ENCODE measurements around the gene ZMIZ1. TPM values are rescaled to one million over a fixed set of nuclear protein-coding genes. Genes with fewer than 3 reads are reported as not detected.
"Not testable (repeated sequence)": the region's sequence is repeated elsewhere in the genome, so short reads cannot be mapped to it uniquely, and the experiment has no call there.

The ZMIZ1 gene
- total and polyA plus RNA-seq, 5 donors: 38.0 to 83.1 (median 71.1) TPM

GRCh38 chr10:79031723-79032122 lies 37.0 kb upstream of the ZMIZ1 start:
- ATAC-seq: no peak
- DNase-seq: no peak
- intact Hi-C loops (cut with DNase I): no loop called here
- Histone ChIP-seq H3K9me3 (ENCODE audit: control insufficient read depth, low read length) (no peaks in the 10 kb centered on the region), H3K4me3 (ENCODE audit: low read length) (no peak overlapping the region), H3K27ac (ENCODE audit: low read length) (no peak overlapping the region), H3K27me3 (ENCODE audit: control insufficient read depth, insufficient read depth) (no peaks in the 10 kb centered on the region), H3K4me1 (ENCODE audit: control insufficient read depth, insufficient read depth, low read length) (no peaks in the 10 kb centered on the region)
- WGBS: 97% methylated on average over 5 of the region's 5 CpGs

DNA sequence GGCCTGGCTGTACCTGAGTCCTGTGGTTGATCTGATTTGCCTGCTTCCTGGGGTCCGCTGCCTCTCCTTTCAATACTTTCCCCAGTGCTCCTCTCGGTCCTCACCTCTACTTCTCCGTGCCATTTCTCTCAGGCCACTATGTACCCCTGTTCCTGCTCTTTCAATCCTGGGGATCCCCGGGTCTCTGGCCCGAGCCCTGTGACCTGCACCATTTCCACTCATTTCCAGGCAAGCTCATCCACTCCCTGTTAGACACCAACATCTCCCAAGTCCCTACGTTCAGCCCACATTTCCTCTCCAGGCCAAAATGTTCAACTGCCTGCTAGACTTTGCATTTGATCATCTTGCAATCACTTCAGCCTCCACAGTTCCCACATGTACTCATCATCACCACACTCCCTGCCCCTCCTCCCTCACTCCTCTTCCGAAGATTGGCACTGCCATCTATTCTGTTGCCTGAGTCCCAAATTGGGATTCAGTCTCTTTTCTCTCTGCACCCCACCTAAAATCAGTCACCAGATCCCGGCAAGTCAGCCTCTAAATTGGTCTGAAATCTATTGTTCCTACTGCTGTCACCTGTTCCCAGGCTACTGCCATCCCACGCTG lies 34.4 kb upstream of the ZMIZ1 start:
- peak in 1 of 3 donors; percentile 2 for DNase-seq
- 94% methylated on average over 9 of the region's 9 CpGs for WGBS
- Histone ChIP-seq H3K4me3 (ENCODE audit: low read length) (no peak overlapping the region), H3K4me1 (ENCODE audit: control insufficient read depth, insufficient read depth, low read length) (no peaks in the 10 kb centered on the region), H3K27me3 (ENCODE audit: control insufficient read depth, insufficient read depth) (no peaks in the 10 kb centered on the region), H3K9me3 (ENCODE audit: control insufficient read depth, low read length) (no peaks in the 10 kb centered on the region), H3K27ac (ENCODE audit: low read length) (no peak overlapping the region)
- intact Hi-C loops (cut with DNase I): no loop called here
- no peak for ATAC-seq

- H3K9me3 ChIP-seq (ENCODE audit: control insufficient read depth, low read length); H3K27me3 ChIP-seq (ENCODE audit: control insufficient read depth, insufficient read depth); H3K4me3 ChIP-seq (ENCODE audit: low read length); ATAC-seq; H3K4me1 ChIP-seq (ENCODE audit: control insufficient read depth, insufficient read depth, low read length); DNase-seq; intact Hi-C loops (cut with DNase I); H3K27ac ChIP-seq (ENCODE audit: low read length): not testable (repeated sequence)
- WGBS: 90% methylated on average over 6 of the region's 6 CpGs
Measured at GRCh38 chr10:79036416-79036815, 32.4 kb upstream of the ZMIZ1 start.

DNA sequence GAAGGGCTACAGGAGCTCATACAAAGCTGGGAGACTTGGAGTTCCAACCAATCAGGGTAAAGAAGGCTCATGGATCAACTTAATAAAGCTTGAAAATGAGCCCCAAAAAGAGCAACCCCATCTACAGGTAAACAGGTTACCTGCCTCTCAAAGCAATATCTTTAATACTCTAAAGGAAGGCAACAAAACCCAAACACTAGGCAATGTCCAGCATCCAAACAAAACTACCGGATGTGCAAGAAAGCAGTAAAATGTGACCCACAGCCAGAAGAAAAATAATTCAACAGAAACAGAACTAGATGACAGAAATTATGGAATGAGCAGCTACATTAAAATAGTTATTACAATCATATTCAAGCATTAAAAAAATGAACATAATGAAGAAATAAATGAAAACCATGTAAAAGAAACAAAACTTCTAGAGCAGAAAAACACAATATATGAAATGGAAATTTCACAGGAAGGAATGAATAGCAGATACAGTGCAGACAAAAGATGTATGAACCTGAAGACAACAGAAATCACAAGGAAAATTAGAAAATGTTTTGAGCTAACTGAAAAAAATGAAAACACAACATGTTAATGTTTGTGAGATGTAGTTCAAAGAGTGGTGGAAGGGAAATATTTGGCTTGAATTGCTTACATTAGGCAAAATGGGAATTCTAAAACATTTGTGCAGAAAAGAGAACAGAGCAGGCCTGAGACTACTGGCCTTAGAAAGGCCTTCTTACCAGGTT lies 30.5 kb upstream of the ZMIZ1 start:
- 93% methylated on average over 1 of the region's 1 CpG for WGBS
- no peaks in the 10 kb centered on the region for H3K4me1 ChIP-seq (ENCODE audit: control insufficient read depth, insufficient read depth, low read length)
- ATAC-seq (no peak), DNase-seq (no peak)
- H3K4me3 ChIP-seq (ENCODE audit: low read length): no peak overlapping the region
- H3K27me3 ChIP-seq (ENCODE audit: control insufficient read depth, insufficient read depth): no peaks in the 10 kb centered on the region
- no peak overlapping the region for H3K27ac ChIP-seq (ENCODE audit: low read length)
- intact Hi-C loops (cut with DNase I): no loop called here
- no peaks in the 10 kb centered on the region for H3K9me3 ChIP-seq (ENCODE audit: control insufficient read depth, low read length)

GRCh38 chr10:79038841-79039201 lies 29.9 kb upstream of the ZMIZ1 start:
- intact Hi-C loops (cut with DNase I): no loop called here

DNA sequence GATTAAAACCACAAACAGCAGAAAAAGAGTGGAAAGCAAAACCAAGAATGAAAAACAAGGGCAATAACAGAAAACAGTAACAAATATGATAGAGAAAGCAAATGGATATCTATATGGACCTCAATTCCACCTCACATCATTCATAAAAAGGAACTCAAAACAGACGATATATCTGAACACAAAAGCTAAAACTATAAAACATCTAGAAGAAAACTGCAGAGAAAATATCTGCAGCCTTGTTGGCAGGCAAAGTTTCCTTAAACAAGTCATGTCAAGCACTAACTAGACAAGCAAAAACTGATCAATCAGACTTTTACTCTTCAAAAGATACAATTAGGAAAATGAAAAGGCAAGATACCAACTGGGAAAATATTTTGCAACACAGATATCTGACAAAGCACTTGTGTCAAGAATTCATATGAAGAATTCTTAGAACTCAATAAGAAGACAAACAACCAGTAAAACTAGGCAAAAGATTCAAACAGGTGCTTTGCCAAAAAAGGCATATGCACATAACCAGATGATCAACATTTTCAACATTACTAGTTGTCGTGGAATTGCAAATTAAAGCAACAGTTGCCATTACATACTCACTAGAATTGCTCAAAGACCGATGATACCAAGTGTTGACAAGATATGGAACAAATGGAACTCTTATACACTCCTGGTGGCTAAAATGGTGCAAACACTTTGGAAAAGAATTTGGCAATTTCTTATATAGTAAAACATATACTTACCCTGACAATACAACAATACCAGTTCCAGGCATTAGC lies 25.9 kb upstream of the ZMIZ1 start:
- Histone ChIP-seq H3K27me3 (ENCODE audit: control insufficient read depth, insufficient read depth) (no peaks in the 10 kb centered on the region), H3K4me3 (ENCODE audit: low read length) (no peak overlapping the region), H3K4me1 (ENCODE audit: control insufficient read depth, insufficient read depth, low read length) (no peaks in the 10 kb centered on the region), H3K9me3 (ENCODE audit: control insufficient read depth, low read length) (no peaks in the 10 kb centered on the region), H3K27ac (ENCODE audit: low read length) (no peak overlapping the region)
- no peak for ATAC-seq
- no peak for DNase-seq
- WGBS: 71% methylated on average over 3 of the region's 3 CpGs
- intact Hi-C loops (cut with DNase I): no loop called here

More at GRCh38 chr10:79038841-79039201, 29.9 kb upstream of the ZMIZ1 start:
- Histone ChIP-seq H3K9me3 (ENCODE audit: control insufficient read depth, low read length) (no peaks in the 10 kb centered on the region), H3K4me3 (ENCODE audit: low read length) (no peak overlapping the region), H3K4me1 (ENCODE audit: control insufficient read depth, insufficient read depth, low read length) (no peaks in the 10 kb centered on the region), H3K27me3 (ENCODE audit: control insufficient read depth, insufficient read depth) (no peaks in the 10 kb centered on the region), H3K27ac (ENCODE audit: low read length) (no peak overlapping the region)
- ATAC-seq: no peak
- no peak for DNase-seq
- whole genome bisulfite sequencing: 53% methylated on average over 5 of the region's 5 CpGs

- Histone ChIP-seq H3K4me3 (ENCODE audit: low read length) (no peak overlapping the region), H3K9me3 (ENCODE audit: control insufficient read depth, low read length) (no peaks in the 10 kb centered on the region), H3K27me3 (ENCODE audit: control insufficient read depth, insufficient read depth) (no peaks in the 10 kb centered on the region), H3K27ac (ENCODE audit: low read length) (no peak overlapping the region), H3K4me1 (ENCODE audit: control insufficient read depth, insufficient read depth, low read length) (peaks cover 2% of the 10 kb centered on the region)
- WGBS: 98% methylated on average over 5 of the region's 5 CpGs
- DNase-seq (no peak), ATAC-seq (no peak)
- intact Hi-C loops (cut with DNase I): no loop called here
Measured at GRCh38 chr10:79044036-79044632, 24.6 kb upstream of the ZMIZ1 start.

GRCh38 chr10:79044846-79045245 lies 23.9 kb upstream of the ZMIZ1 start:
- H3K4me3 ChIP-seq (ENCODE audit: low read length): no peak overlapping the region

DNA sequence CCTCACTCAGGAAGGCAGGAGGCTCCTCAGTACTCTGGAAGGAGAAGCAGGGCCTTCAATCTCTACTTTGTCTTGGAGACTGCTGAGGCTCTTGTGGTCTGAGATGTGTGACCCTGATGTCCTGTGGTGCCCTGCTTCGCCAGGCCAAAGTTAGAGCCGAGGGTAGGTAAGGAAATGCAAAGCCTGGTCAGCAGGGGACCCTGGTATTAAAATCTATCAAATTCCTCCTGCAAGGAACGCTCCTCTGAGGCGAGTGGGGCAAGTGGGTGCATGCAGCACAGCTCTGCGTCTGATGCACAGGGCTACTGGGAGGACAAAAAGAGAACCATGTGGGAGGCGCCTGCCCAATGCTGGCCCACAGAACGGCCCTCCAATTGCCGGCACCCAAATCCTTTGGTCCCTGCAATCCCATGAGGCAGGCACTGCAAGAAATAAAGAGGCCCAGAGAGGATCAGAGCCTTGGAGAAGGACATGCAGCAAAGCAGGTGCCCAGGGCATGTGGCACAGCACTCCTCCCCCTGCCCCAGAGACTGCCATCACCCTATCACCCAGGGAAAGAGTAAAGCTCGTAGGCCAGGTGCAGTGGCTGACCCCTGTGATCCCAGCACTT lies 23.1 kb upstream of the ZMIZ1 start:
- Histone ChIP-seq H3K27me3 (ENCODE audit: control insufficient read depth, insufficient read depth) (no peaks in the 10 kb centered on the region), H3K9me3 (ENCODE audit: control insufficient read depth, low read length) (no peaks in the 10 kb centered on the region), H3K4me1 (ENCODE audit: control insufficient read depth, insufficient read depth, low read length) (peaks cover 2% of the 10 kb centered on the region), H3K27ac (ENCODE audit: low read length) (no peak overlapping the region), H3K4me3 (ENCODE audit: low read length) (no peak overlapping the region)
- intact Hi-C loops (cut with DNase I): no loop called here
- DNase-seq (no peak), ATAC-seq (no peak)
- WGBS: 83% methylated on average over 9 of the region's 9 CpGs

More at GRCh38 chr10:79044846-79045245, 23.9 kb upstream of the ZMIZ1 start:
- peaks cover 2% of the 10 kb centered on the region for H3K4me1 ChIP-seq (ENCODE audit: control insufficient read depth, insufficient read depth, low read length)
- H3K27me3 ChIP-seq (ENCODE audit: control insufficient read depth, insufficient read depth): no peaks in the 10 kb centered on the region
- ATAC-seq (no peak), DNase-seq (no peak)
- 88% methylated on average over 4 of the region's 4 CpGs for WGBS
- intact Hi-C loops (cut with DNase I): no loop called here
- H3K27ac ChIP-seq (ENCODE audit: low read length): no peak overlapping the region
- no peaks in the 10 kb centered on the region for H3K9me3 ChIP-seq (ENCODE audit: control insufficient read depth, low read length)

GRCh38 chr10:79046326-79046725 lies 22.4 kb upstream of the ZMIZ1 start:
- ATAC-seq: no peak
- Histone ChIP-seq H3K27me3 (ENCODE audit: control insufficient read depth, insufficient read depth) (no peaks in the 10 kb centered on the region), H3K4me1 (ENCODE audit: control insufficient read depth, insufficient read depth, low read length) (peaks cover 2% of the 10 kb centered on the region), H3K27ac (ENCODE audit: low read length) (no peak overlapping the region), H3K4me3 (ENCODE audit: low read length) (no peak overlapping the region), H3K9me3 (ENCODE audit: control insufficient read depth, low read length) (no peaks in the 10 kb centered on the region)
- no peak for DNase-seq
- 96% methylated on average over 9 of the region's 9 CpGs for WGBS
- intact Hi-C loops (cut with DNase I): no loop called here
